Activated T-cell treated with anti-CD3 and anti-CD28 coated beads for 1 hour (primary cell): ENCODE results near the gene PNKD.

Experiments
- DNase-seq: peaks from one replicate; pipeline ENCODE4 v3.0.0-alpha.2; 2020; ENCODE audit warnings: low read depth

Gene PNKD

GRCh38 chr2:218317835-218318234 is 47.5 kb downstream of the PNKD start:
- no peak for DNase-seq

DNA sequence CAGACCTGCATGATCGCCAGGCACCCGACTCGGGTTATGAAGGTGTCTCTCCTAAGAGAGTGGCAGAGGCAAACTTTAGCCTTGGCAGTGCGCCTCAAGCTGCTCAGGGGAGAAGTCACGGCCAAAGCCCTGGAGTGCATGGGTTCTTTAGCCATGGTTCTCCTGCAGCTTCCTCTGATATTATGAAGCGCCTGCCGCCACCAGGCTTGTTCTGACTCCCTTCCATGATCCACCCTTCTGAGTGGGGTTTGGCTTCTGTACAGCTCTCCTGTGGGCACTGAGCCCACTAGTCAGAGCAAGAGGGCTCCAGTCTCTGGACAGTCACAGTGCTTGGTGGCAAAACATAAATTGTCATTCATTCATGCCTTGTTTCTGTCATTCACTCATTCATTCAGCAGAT is 47.9 kb downstream of the PNKD start:
- no peak for DNase-seq

DNA sequence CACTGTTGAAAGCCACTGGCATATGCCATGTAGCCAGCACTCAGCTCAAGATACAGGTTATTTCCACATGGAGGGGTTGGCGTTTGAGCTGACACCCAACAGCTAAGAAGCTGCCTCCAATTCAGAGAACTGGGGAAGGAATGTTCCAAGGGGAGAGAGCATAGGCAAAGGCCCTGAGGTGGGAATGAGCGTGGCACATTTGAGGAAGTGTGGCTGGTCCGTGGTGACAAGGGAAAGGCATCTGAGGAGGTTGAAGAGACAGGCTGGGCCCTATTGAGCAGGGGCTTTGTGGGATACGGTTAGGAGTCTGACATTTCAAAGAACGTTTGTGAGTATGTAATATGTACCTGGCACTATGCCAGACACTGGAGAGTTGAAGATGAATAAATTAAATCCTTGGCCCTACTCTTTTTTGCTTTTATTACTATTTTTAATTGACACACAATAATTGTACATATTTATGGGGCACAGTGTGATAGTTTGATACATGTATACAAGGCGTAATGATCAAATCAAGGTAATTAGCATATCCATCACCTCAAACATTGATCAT is 49.6 kb downstream of the PNKD start:
- no peak for DNase-seq

- DNase-seq, result no peak
Measured at GRCh38 chr2:218320704-218321336, 50.5 kb downstream of the PNKD start.

DNA sequence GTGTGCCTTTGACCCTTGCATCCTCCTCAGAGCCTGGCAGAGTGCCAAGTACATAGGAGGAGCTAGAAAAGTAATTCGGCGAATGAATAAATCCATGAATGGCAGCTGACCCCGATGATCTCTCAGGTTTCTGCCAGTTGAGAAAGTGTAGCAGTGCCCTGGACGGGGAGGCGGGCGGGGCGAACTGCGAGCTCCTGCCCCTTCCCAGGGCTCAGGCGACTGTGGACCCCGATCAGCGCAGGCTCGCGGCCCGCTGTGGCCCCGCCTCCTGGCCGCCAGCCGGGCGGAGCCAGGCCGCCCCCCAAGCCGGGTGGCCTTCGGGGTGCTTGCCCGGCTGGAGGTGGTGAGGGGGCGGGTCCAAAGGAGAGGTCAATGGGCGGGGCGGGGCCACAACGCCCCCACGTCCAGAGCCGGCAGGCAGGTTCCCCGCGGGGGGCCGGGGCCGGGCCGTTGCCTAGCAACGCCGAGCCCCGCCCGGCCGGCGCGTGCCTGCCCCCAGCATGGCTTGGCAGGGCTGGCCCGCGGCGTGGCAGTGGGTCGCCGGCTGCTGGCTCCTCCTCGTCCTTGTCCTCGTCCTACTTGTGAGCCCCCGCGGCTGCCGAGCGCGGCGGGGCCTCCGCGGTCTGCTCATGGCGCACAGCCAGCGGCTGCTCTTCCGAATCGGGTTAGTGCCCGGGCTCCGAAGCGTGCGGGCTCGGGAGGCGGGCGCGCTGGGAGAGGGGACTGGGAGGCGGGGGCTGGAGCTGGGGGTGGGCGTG is 52.6 kb downstream of the PNKD start:
- DNase-seq, result peak; percentile 26

- no peak for DNase-seq
Measured at GRCh38 chr2:218323526-218324472, 53.5 kb downstream of the PNKD start.

DNA sequence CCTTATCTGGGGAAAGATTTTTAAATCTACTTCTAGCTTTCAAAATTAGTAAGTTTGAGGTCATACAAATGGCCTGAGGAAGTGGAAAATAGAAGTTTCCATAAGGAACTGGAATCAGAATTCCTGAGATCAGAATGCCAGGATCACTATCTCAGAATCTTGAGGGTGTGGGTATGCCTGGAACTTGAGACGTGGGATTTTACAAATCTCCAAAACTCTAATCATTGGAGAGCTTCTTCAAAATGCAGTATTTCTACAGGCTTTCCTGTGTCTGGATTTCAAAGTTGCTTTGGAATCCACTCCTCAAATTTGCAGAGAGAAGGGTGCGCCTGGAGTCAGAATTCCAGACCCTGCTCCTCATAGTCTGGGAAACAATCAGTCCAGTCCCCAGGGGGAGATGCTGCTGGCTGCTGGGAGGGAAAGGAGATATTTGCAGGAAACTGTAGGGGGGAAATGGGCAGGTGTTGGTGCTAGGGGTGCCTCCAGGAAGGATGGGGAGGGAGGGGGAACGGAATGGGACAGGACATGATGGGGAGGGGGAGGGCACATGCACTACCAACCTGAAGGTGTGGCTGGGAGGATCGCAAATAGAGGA is 55.3 kb downstream of the PNKD start:
- no peak for DNase-seq

GRCh38 chr2:218326315-218326714 is 56.0 kb downstream of the PNKD start:
- DNase-seq, result no peak

- DNase-seq, result no peak
Measured at GRCh38 chr2:218327451-218328210, 57.3 kb downstream of the PNKD start.

- DNase-seq, result no peak
Measured at GRCh38 chr2:218328294-218328693, 58.0 kb downstream of the PNKD start.

GRCh38 chr2:218329027-218329825 is 58.9 kb downstream of the PNKD start:
- no peak for DNase-seq

- no peak for DNase-seq
Measured at GRCh38 chr2:218329826-218330593, 59.7 kb downstream of the PNKD start.

- no peak for DNase-seq
Measured at GRCh38 chr2:218331745-218332144, 61.4 kb downstream of the PNKD start.

- no peak for DNase-seq
Measured at GRCh38 chr2:218332288-218332687, 62.0 kb downstream of the PNKD start.

DNA sequence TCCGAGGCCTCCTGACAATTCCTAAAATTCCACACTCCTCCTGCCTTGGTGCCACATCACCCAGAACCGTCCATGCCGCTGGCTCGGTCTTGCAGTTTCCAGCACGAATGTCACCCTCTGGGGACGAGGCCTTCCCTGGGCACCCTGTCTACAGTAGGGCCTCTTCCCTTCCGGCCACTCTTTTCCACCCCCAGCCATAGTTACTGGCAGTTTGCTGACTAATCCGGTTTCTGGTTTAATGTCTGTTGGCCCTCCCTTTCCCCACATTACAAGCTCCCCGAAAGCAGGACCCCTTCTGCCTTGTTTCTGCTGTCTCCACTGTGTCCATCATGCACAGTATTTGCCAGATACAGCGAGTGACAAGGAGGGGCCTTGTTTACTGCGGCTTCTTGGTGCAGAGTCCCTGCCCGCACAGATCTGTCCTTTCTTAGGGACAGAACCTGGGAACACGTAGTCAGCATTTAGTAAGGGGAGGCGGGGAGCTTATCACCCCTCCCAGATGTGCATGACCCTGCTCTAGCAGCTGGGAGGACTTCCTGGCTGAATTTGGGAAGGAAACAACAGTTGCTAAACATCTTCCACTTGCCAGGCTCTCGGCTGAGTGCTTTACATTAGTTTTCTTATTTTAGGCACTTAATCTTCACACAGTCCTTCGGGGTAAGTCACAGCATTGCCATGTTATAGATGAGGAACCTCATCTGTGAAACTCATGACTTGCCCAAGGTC is 62.8 kb downstream of the PNKD start:
- no peak for DNase-seq

DNA sequence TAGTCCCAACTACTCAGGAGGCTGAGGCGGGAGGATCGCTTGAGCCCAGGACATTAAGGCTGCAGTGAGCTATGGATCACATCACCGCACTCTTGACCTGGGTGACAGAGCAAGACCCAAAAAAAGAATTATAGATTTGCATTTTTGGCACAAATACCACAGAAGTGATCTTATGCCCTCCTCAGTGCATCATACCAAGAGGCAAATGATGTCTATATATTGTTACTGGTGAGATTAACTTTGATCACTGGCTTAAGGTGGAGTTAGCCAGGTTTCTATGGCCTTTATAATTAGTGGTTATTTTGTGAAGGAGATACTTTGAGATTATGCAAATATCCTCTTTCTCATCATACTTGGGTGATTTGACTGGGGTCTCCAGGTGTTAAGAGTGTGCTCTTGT is 64.2 kb downstream of the PNKD start:
- no peak for DNase-seq

- DNase-seq, result no peak
Measured at GRCh38 chr2:218340656-218341055, 70.3 kb downstream of the PNKD start.

DNA sequence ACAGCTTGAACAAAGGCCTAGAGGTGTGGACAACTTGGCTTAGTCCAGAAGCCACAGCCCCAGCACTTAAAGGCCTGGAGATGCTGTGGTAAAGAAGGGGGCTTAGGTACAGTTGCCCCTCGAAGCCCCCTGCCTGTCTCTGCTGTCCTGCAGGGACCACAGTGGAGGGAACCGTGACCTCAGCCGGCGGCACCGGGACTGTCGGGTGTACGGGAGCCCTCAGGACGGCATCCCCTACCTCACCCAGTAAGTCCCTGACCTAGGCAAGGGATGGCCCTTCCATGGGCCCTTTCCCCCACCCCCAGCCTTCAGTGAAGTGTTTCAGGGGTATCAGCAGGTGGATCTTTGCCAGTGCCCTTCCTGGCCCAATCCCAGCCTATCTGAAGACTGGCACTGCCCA is 71.1 kb downstream of the PNKD start:
- DNase-seq, result no peak

- DNase-seq, result no peak
Measured at GRCh38 chr2:218342837-218343236, 72.5 kb downstream of the PNKD start.
